AG04449 (cell line): ENCODE data around the gene FILIP1L.

Experiments
- CTCF ChIA-PET: fragments of 350-600 bp; formaldehyde crosslinking; extraction: SDS; loops from one replicate; lab custom pipeline; 2021; ENCODE audit warnings: antibody characterized with exemption; lab: Yijun Ruan, JAX
- POLR2A ChIA-PET: fragments of 400-600, 350-600 bp; formaldehyde crosslinking; extraction: SDS; loops from one replicate; lab custom pipeline; 2020; ENCODE audit warnings: antibody characterized with exemption, inconsistent platforms; lab: Yijun Ruan, JAX
- DNase-seq: peaks from one replicate; pipeline ENCODE4 v3.0.0-alpha.2; 2010; ENCODE audit warnings: low read depth, low spot score
- H3K4me3 ChIP-seq: 2 replicates; pipeline ENCODE4 v1.5.1; 2011; ENCODE audit warnings: low read depth, mild to moderate bottlenecking, control low read depth, low read length
- CTCF ChIP-seq: IDR thresholded peaks from one replicate; pipeline ENCODE4 v1.5.1; 2011; ENCODE audit warnings: mild to moderate bottlenecking, moderate library complexity, low read length, control low read depth, inconsistent platforms; ENCODE audit not compliant: insufficient read depth; ENCODE audit errors: missing control alignments

The FILIP1L gene

GRCh38 chr3:100155590-100155989 lies 41.3 kb upstream of the FILIP1L start:
- ChIA-PET CTCF (interaction anchor here (1.2 to 1.3 kb wide), 2 partner anchors 43 to 312 kb away, joined by 3 to 4 read pairs; no protein-coding TSS in a partner anchor), POLR2A (no interaction called here)
- TF ChIP-seq CTCF: no peak
- DNase-seq: no peak
- no peak overlapping the region for H3K4me3 ChIP-seq

GRCh38 chr3:100155128-100155527 lies 40.8 kb upstream of the FILIP1L start:
- ChIA-PET CTCF (interaction anchor here (1.2 to 1.3 kb wide), 2 partner anchors 43 to 312 kb away, joined by 3 to 4 read pairs; no protein-coding TSS in a partner anchor), POLR2A (no interaction called here)
- DNase-seq: no peak
- TF ChIP-seq CTCF: no peak
- no peak overlapping the region for H3K4me3 ChIP-seq

GRCh38 chr3:100154171-100154570 lies 39.9 kb upstream of the FILIP1L start:
- CTCF ChIA-PET: interaction anchor here (1.3 kb wide), 1 partner anchor 311 kb away, joined by 4 read pairs; no protein-coding TSS in a partner anchor
- DNase-seq: no peak

GRCh38 chr3:100151024-100151707 lies 36.9 kb upstream of the FILIP1L start:
- CTCF ChIA-PET: no interaction called here
- no peak overlapping the region for H3K4me3 ChIP-seq
- DNase-seq: no peak
- TF ChIP-seq CTCF: no peak
- POLR2A ChIA-PET: no interaction called here

More at GRCh38 chr3:100154171-100154570, 39.9 kb upstream of the FILIP1L start:
- POLR2A ChIA-PET: no interaction called here
- H3K4me3 ChIP-seq: no peak overlapping the region
- TF ChIP-seq CTCF: no peak

GRCh38 chr3:100150473-100150872 lies 36.2 kb upstream of the FILIP1L start:
- CTCF ChIA-PET: no interaction called here
- POLR2A ChIA-PET: no interaction called here
- TF ChIP-seq CTCF: no peak
- no peak for DNase-seq
- no peak overlapping the region for H3K4me3 ChIP-seq

- no peak for DNase-seq
- TF ChIP-seq CTCF: no peak
- ChIA-PET POLR2A (no interaction called here), CTCF (no interaction called here)
- H3K4me3 ChIP-seq: no peak overlapping the region
Observed at GRCh38 chr3:100149713-100150415, 35.6 kb upstream of the FILIP1L start.
